HEK293T (cell line): Measurements from ENCODE around the gene BICDL1.
"Not testable (repeated sequence)": the region's sequence is repeated elsewhere in the genome, so short reads cannot be mapped to it uniquely, and the experiment has no call there.

ENCODE experiments used
- FOXK2 ChIP-seq: fragments of 450-650 bp; IDR thresholded peaks from 2 replicates; pipeline ENCODE4 v1.6.1; 2016; ENCODE audit warnings: mild to moderate bottlenecking
- LEF1 ChIP-seq: fragments of 450-650 bp; IDR thresholded peaks from 2 replicates; pipeline ENCODE4 v1.6.1; 2017; ENCODE audit warnings: mild to moderate bottlenecking, borderline replicate concordance
- ZNF384 ChIP-seq: fragments of 450-650 bp; IDR thresholded peaks from 2 replicates; pipeline ENCODE4 v1.6.1; 2016

DNA sequence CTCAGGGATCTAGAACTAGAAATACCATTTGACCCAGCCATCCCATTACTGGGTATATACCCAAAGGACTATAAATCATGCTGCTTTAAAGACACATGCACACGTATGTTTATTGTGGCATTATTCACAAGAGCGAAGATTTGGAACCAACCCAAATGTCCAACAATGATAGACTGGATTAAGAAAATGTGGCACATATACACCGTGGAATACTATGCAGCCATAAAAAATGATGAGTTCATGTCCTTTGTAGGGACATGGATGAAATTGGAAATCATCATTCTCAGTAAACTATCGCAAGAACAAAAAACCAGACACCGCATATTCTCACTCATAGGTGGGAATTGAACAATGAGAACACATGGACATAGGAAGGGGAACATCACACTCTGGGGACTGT lies 56.3 kb downstream of the BICDL1 start:
- TF ChIP-seq LEF1, ZNF384, FOXK2: not testable (repeated sequence)
